ENCODE data around the gene TSEN34.
"Not testable (repeated sequence)": the region's sequence is repeated elsewhere in the genome, so short reads cannot be mapped to it uniquely, and the experiment has no call there.

The TSEN34 gene

GRCh38 chr19:54240372-54241336 is 49.5 kb downstream of the TSEN34 start:
- DNase-seq: not testable (repeated sequence)

- DNase-seq: not testable (repeated sequence)
These were observed 51.1 kb downstream of the TSEN34 start for GRCh38 chr19:54242234-54242633.

GRCh38 chr19:54242646-54243045 is 51.5 kb downstream of the TSEN34 start, which contains the start of gene LILRA6:
TSS of gene LILRA6 (minus strand) at chr19:54242790.
- not testable (repeated sequence) for DNase-seq

GRCh38 chr19:54243809-54244208 is 52.7 kb downstream of the TSEN34 start:
- not testable (repeated sequence) for DNase-seq
